HFFc6 (cell line): ENCODE measurements around the gene PSMD13. TPM values are rescaled to one million over a fixed set of nuclear protein-coding genes. Genes with fewer than 3 reads are reported as not detected.

Experiments
- DNase-seq: peaks from one replicate; pipeline ENCODE4 v3.0.0-alpha.2; 2018
- H3K27ac Mint-ChIP-seq: 2 replicates; pipeline ENCODE4 v1.8.0; 2020; ENCODE audit warnings: mild to moderate bottlenecking, mixed read lengths
- H3K27me3 Mint-ChIP-seq: 2 replicates; pipeline ENCODE4 v1.8.0; 2021; ENCODE audit warnings: mild to moderate bottlenecking, moderate library complexity, mixed read lengths; ENCODE audit not compliant: insufficient read depth
- H3K36me3 Mint-ChIP-seq: 2 replicates; pipeline ENCODE4 v1.8.0; 2021; ENCODE audit warnings: low read depth, mixed read lengths
- H3K4me1 Mint-ChIP-seq: 2 replicates; pipeline ENCODE4 v1.8.0; 2020; ENCODE audit warnings: low read depth, mixed read lengths
- H3K4me3 Mint-ChIP-seq: 2 replicates; pipeline ENCODE4 v1.8.0; 2020; ENCODE audit warnings: mild to moderate bottlenecking, moderate library complexity, mixed read lengths
- H3K9me3 Mint-ChIP-seq: 2 replicates; pipeline ENCODE4 v1.8.0; 2020; ENCODE audit warnings: mild to moderate bottlenecking, mixed read lengths
- CTCF ChIP-seq: fragments of 200-600 bp; sonication (generic); IDR thresholded peaks from 2 replicates; pipeline ENCODE4 v1.5.0; 2021; ENCODE audit warnings: antibody characterized with exemption, mild to moderate bottlenecking
- total RNA-seq, 6 experiments: library from RNA; stranded (reverse); fragmentation: NEBNext Ultra II Directional; extraction: Animal tissue kit (Norgen Biotek cat#: 25700); gene quantifications; 2 replicates in 1 of 6; 3 replicates in 5 of 6; pipeline ENCODE4 v1.2.3, GENCODE V29; 2021

The PSMD13 gene
- total RNA-seq, 6 experiments from 2014 or later: 167 to 180 (median 172) TPM

- Mint-ChIP-seq H3K27me3 (peaks cover 11% of the 10 kb centered on the region), H3K27ac (peak overlapping the region; percentile 24; the same call in 1 of the 2 replicates), H3K9me3 (no peaks in the 10 kb centered on the region), H3K4me3 (no peak overlapping the region), H3K4me1 (peaks cover 7% of the 10 kb centered on the region), H3K36me3 (peaks cover 26% of the 10 kb centered on the region)
- TF ChIP-seq CTCF: no peak
- no peak for DNase-seq
These were observed 32.1 kb upstream of the PSMD13 start for GRCh38 chr11:204587-205109.

- H3K4me1 Mint-ChIP-seq: peaks cover 15% of the 10 kb centered on the region
- H3K9me3 Mint-ChIP-seq: no peaks in the 10 kb centered on the region
- H3K27me3 Mint-ChIP-seq: peaks cover 11% of the 10 kb centered on the region
- TF ChIP-seq CTCF: no peak
- no peak for DNase-seq
- H3K4me3 Mint-ChIP-seq: peak overlapping the region; percentile 100
- H3K27ac Mint-ChIP-seq: peak overlapping the region; percentile 33; the same call in 1 of the 2 replicates
- peaks cover 34% of the 10 kb centered on the region for H3K36me3 Mint-ChIP-seq
These were observed 31.4 kb upstream of the PSMD13 start for GRCh38 chr11:205221-206001.

GRCh38 chr11:206002-206384 is 30.8 kb upstream of the PSMD13 start:
- TF ChIP-seq CTCF: no peak
- H3K4me3 Mint-ChIP-seq: peak overlapping the region; percentile 100
- H3K9me3 Mint-ChIP-seq: no peaks in the 10 kb centered on the region
- DNase-seq: no peak
- peaks cover 20% of the 10 kb centered on the region for H3K4me1 Mint-ChIP-seq
- H3K27ac Mint-ChIP-seq: peak overlapping the region; percentile 100
- peaks cover 31% of the 10 kb centered on the region for H3K36me3 Mint-ChIP-seq
- H3K27me3 Mint-ChIP-seq: peaks cover 11% of the 10 kb centered on the region

GRCh38 chr11:206526-207207 is 30.1 kb upstream of the PSMD13 start:
- no peak for DNase-seq
- peaks cover 11% of the 10 kb centered on the region for H3K27me3 Mint-ChIP-seq
- peak overlapping the region; percentile 100 for H3K4me3 Mint-ChIP-seq
- peaks cover 35% of the 10 kb centered on the region for H3K36me3 Mint-ChIP-seq
- peaks cover 27% of the 10 kb centered on the region for H3K4me1 Mint-ChIP-seq
- H3K27ac Mint-ChIP-seq: peak overlapping the region; percentile 100
- TF ChIP-seq CTCF: no peak
- no peaks in the 10 kb centered on the region for H3K9me3 Mint-ChIP-seq

GRCh38 chr11:207208-207862 is 29.4 kb upstream of the PSMD13 start, which contains the start of the genes BET1L and RIC8A:
Gene BET1L, minus strand, starts transcription at chr11:207399. Its CDS starts 78 bp downstream, at chr11:207321.
Gene RIC8A, plus strand, starts transcription at chr11:207708. Its CDS starts 1,147 bp downstream, at chr11:208855.
- peak; percentile 99 for DNase-seq
- Mint-ChIP-seq H3K4me3 (peak within 1 kb of the TSS; percentile 100), H3K4me1 (peaks cover 32% of the 10 kb centered on the region), H3K27ac (peak within 1 kb of the TSS; percentile 100), H3K36me3 (peaks cover 35% of the 10 kb centered on the region), H3K9me3 (no peaks in the 10 kb centered on the region), H3K27me3 (peaks cover 11% of the 10 kb centered on the region)
- no peak for TF ChIP-seq CTCF
